Neural progenitor cell (in vitro differentiated cells): ENCODE measurements around the gene TOB2. TPM values are rescaled to one million over a fixed set of nuclear protein-coding genes. Genes with fewer than 3 reads are reported as not detected.
"Not testable (repeated sequence)": the region's sequence is repeated elsewhere in the genome, so short reads cannot be mapped to it uniquely, and the experiment has no call there.

Experiments used
- DNase-seq: peaks from one replicate; pipeline ENCODE4 v3.0.0-alpha.2; 2016; ENCODE audit warnings: low spot score
- H2AFZ ChIP-seq: fragments of 200-600 bp; sonication (generic); replicated peaks from 2 replicates; pipeline ENCODE4 v1.6.1; 2016; ENCODE audit warnings: antibody characterized with exemption
- H3F3A ChIP-seq: fragments of 200-600 bp; sonication (generic); 2 replicates; pipeline ENCODE4 v1.6.1; 2016; ENCODE audit warnings: antibody characterized with exemption, low read depth
- H3K27ac ChIP-seq: fragments of 200-600 bp; sonication (generic); 2 replicates; pipeline ENCODE4 v1.5.1; 2016; ENCODE audit warnings: mild to moderate bottlenecking
- H3K27me3 ChIP-seq: fragments of 200-600 bp; sonication (generic); 2 replicates; pipeline ENCODE4 v1.6.1; 2016; ENCODE audit warnings: mild to moderate bottlenecking, moderate library complexity
- H3K36me3 ChIP-seq: fragments of 200-600 bp; sonication (generic); 2 replicates; pipeline ENCODE4 v1.5.1; 2016
- H3K4me1 ChIP-seq: fragments of 200-600 bp; sonication (generic); 2 replicates; pipeline ENCODE4 v1.6.1; 2016; ENCODE audit warnings: mixed run types
- H3K4me2 ChIP-seq: fragments of 200-600 bp; sonication (generic); 2 replicates; pipeline ENCODE4 v1.6.1; 2016
- H3K4me3 ChIP-seq: fragments of 200-600 bp; sonication (generic); 2 replicates; pipeline ENCODE4 v1.5.1; 2016
- H3K79me2 ChIP-seq: fragments of 200-600 bp; sonication (generic); 2 replicates; pipeline ENCODE4 v1.6.1; 2016; ENCODE audit warnings: low read depth
- H3K9ac ChIP-seq: fragments of 200-600 bp; sonication (generic); 2 replicates; pipeline ENCODE4 v1.6.1; 2016
- H3K9me3 ChIP-seq: fragments of 200-600 bp; sonication (generic); 2 replicates; pipeline ENCODE4 v1.5.1; 2016; ENCODE audit warnings: low read depth
- H4K20me1 ChIP-seq: fragments of 200-600 bp; sonication (generic); 2 replicates; pipeline ENCODE4 v1.6.1; 2016; ENCODE audit warnings: low read depth
- H3K27ac Mint-ChIP-seq: 3 replicates; pipeline ENCODE4 v1.8.0; 2021; ENCODE audit warnings: mixed read lengths
- H3K27me3 Mint-ChIP-seq: 2 replicates; pipeline ENCODE4 v1.8.0; 2022; ENCODE audit warnings: low read depth, mild to moderate bottlenecking, inconsistent platforms, moderate library complexity, mixed read lengths; ENCODE audit not compliant: insufficient read depth
- H3K36me3 Mint-ChIP-seq: 3 replicates; pipeline ENCODE4 v1.8.0; 2021; ENCODE audit warnings: mixed read lengths
- H3K4me1 Mint-ChIP-seq: 3 replicates; pipeline ENCODE4 v1.8.0; 2021; ENCODE audit warnings: mixed read lengths
- H3K4me3 Mint-ChIP-seq: 3 replicates; pipeline ENCODE4 v1.8.0; 2021; ENCODE audit warnings: mild to moderate bottlenecking, moderate library complexity, mixed read lengths
- H3K9me3 Mint-ChIP-seq: 3 replicates; pipeline ENCODE4 v1.8.0; 2020; ENCODE audit warnings: mixed read lengths
- CTCF ChIP-seq: fragments of 200-600 bp; sonication (generic); IDR thresholded peaks from 2 replicates; pipeline ENCODE4 v1.5.1; 2017; ENCODE audit warnings: antibody characterized with exemption, mild to moderate bottlenecking
- EZH2 ChIP-seq: fragments of 200-600 bp; sonication (generic); IDR thresholded peaks from 2 replicates; pipeline ENCODE4 v1.6.1; 2017; ENCODE audit warnings: antibody characterized with exemption, mild to moderate bottlenecking, moderate library complexity
- EZH2phosphoT487 ChIP-seq: fragments of 200-600 bp; sonication (generic); IDR thresholded peaks from 2 replicates; pipeline ENCODE4 v1.6.1; 2017; ENCODE audit warnings: antibody characterized with exemption
- total RNA-seq: library from RNA; depleted of rRNA; stranded (reverse); fragments of >200 nt; gene quantifications from 2 replicates; pipeline ENCODE4 v1.2.3, GENCODE V29; 2015; ENCODE audit warnings: low replicate concordance

TOB2 gene
- total RNA-seq, 1 donor from 2014 or later: 23.4 TPM

GRCh38 chr22:41436322-41437113, 10.1 kb downstream of the TOB2 start:
- DNase-seq: no peak
- Histone ChIP-seq H4K20me1 (peaks cover 97% of the 10 kb centered on the region), H3K27me3 (no peaks in the 10 kb centered on the region), H2AFZ (no peak overlapping the region), H3F3A (peaks cover 23% of the 10 kb centered on the region), H3K4me2 (no peak overlapping the region), H3K9ac (no peak overlapping the region), H3K4me3 (no peak overlapping the region), H3K79me2 (peaks cover 72% of the 10 kb centered on the region), H3K36me3 (no peaks in the 10 kb centered on the region), H3K4me1 (no peaks in the 10 kb centered on the region), H3K27ac (no peak overlapping the region), H3K9me3 (no peaks in the 10 kb centered on the region)
- TF ChIP-seq EZH2phosphoT487 (no peak), EZH2 (no peak), CTCF (no peak)
- no peaks in the 10 kb centered on the region for H3K9me3 Mint-ChIP-seq
- no peaks in the 10 kb centered on the region for H3K4me1 Mint-ChIP-seq
- peaks cover 2% of the 10 kb centered on the region for H3K27me3 Mint-ChIP-seq
- H3K36me3 Mint-ChIP-seq: peaks cover 27% of the 10 kb centered on the region
- no peak overlapping the region for H3K27ac Mint-ChIP-seq
- no peak overlapping the region for H3K4me3 Mint-ChIP-seq

- Mint-ChIP-seq H3K36me3 (peaks cover 30% of the 10 kb centered on the region), H3K4me1 (no peaks in the 10 kb centered on the region), H3K27me3 (peaks cover 2% of the 10 kb centered on the region), H3K9me3 (no peaks in the 10 kb centered on the region), H3K27ac (peak overlapping the region; percentile 81), H3K4me3 (no peak overlapping the region)
- H3F3A ChIP-seq: peaks cover 23% of the 10 kb centered on the region
- H3K27me3 ChIP-seq: no peaks in the 10 kb centered on the region
- H3K79me2 ChIP-seq: peaks cover 62% of the 10 kb centered on the region
- H3K27ac ChIP-seq: no peak overlapping the region
- no peak overlapping the region for H2AFZ ChIP-seq
- TF ChIP-seq EZH2 (no peak), CTCF (no peak), EZH2phosphoT487 (no peak)
- H3K9me3 ChIP-seq: no peaks in the 10 kb centered on the region
- no peaks in the 10 kb centered on the region for H3K4me1 ChIP-seq
- H3K4me3 ChIP-seq: no peak overlapping the region
- H3K4me2 ChIP-seq: no peak overlapping the region
- H4K20me1 ChIP-seq: peaks cover 92% of the 10 kb centered on the region
- no peak overlapping the region for H3K9ac ChIP-seq
- H3K36me3 ChIP-seq: no peaks in the 10 kb centered on the region
- DNase-seq: no peak
These were observed 11.0 kb downstream of the TOB2 start for GRCh38 chr22:41435560-41435959.

- H3K4me3 ChIP-seq, DNase-seq, H3K4me2 ChIP-seq, H3K9me3 ChIP-seq, H3K27me3 ChIP-seq, H3K9me3 Mint-ChIP-seq, H3K27me3 Mint-ChIP-seq, H3K4me1 Mint-ChIP-seq, H2AFZ ChIP-seq, H3K4me3 Mint-ChIP-seq, H3K27ac ChIP-seq, H3K27ac Mint-ChIP-seq, H3K4me1 ChIP-seq, H3K36me3 ChIP-seq, H3K9ac ChIP-seq: not testable (repeated sequence)
- Histone ChIP-seq H3K79me2 (peaks cover 51% of the 10 kb centered on the region), H4K20me1 (peaks cover 82% of the 10 kb centered on the region), H3F3A (peaks cover 24% of the 10 kb centered on the region)
- peaks cover 30% of the 10 kb centered on the region for H3K36me3 Mint-ChIP-seq
These were observed 12.1 kb downstream of the TOB2 start for GRCh38 chr22:41434361-41435003.

GRCh38 chr22:41433480-41433879, 13.1 kb downstream of the TOB2 start:
- not testable (repeated sequence) for H3K9me3 ChIP-seq, H3K4me1 Mint-ChIP-seq, DNase-seq, H3K36me3 ChIP-seq, H3K4me1 ChIP-seq, H3K27me3 ChIP-seq, H3K27ac Mint-ChIP-seq, H3K9ac ChIP-seq, H3K27ac ChIP-seq, H2AFZ ChIP-seq, H3K4me3 Mint-ChIP-seq, H3K4me2 ChIP-seq, H3K9me3 Mint-ChIP-seq, H3K4me3 ChIP-seq, H3K27me3 Mint-ChIP-seq
- H3F3A ChIP-seq: peaks cover 20% of the 10 kb centered on the region
- H3K36me3 Mint-ChIP-seq: peaks cover 30% of the 10 kb centered on the region
- peaks cover 41% of the 10 kb centered on the region for H3K79me2 ChIP-seq
- H4K20me1 ChIP-seq: peaks cover 72% of the 10 kb centered on the region
